K562 (cell line): ENCODE data around the gene PANK2.
A peak's percentile ranks its signal among the peaks of the same experiment; 100 is the strongest.

ENCODE experiments used
- ATF4 ChIP-seq: fragments of 450-650 bp; formaldehyde crosslinking; IDR thresholded peaks from 2 replicates; pipeline ENCODE4 v1.4.0; 2022; ENCODE audit warnings: mild to moderate bottlenecking, moderate library complexity
- CREB3 ChIP-seq: fragments of 450-650 bp; conservative IDR thresholded peaks from 2 replicates; pipeline ENCODE4 v1.6.1; 2016; ENCODE audit warnings: missing genetic modification characterization, low read depth, mild to moderate bottlenecking, missing compliant biosample characterization, moderate library complexity
- CTCF ChIP-seq, 3 experiments: IDR thresholded peaks in 2 of 3; conservative IDR thresholded peaks in 1 of 3; 2 replicates each; pipeline ENCODE4 v1.5.1; 2011 to 2012; ENCODE audit warnings: low read length in 3 of 3, mild to moderate bottlenecking in 3 of 3, control low read depth in 2 of 3, improper control_type of control experiment in 1 of 3, inconsistent platforms in 1 of 3, low read depth in 1 of 3, mixed read lengths in 1 of 3, moderate library complexity in 1 of 3; ENCODE audit not compliant: insufficient read depth in 2 of 3
- E2F4 ChIP-seq: sonication (generic); formaldehyde crosslinking; IDR thresholded peaks from 2 replicates; pipeline ENCODE4 v1.8.0; 2022; ENCODE audit warnings: mild to moderate bottlenecking, low read depth, missing genetic modification reagents
- EP300 ChIP-seq: IDR thresholded peaks from 2 replicates; pipeline ENCODE4 v1.6.1; 2012; ENCODE audit warnings: low read length, improper control_type of control experiment
- HDAC6 ChIP-seq: IDR thresholded peaks from 2 replicates; pipeline ENCODE4 v1.6.1; 2012; ENCODE audit warnings: low read depth, mild to moderate bottlenecking, control low read depth, inconsistent platforms, low read length, moderate library complexity
- IFI16 ChIP-seq: fragments of 250-450 bp; sonication (Bioruptor Pico); IDR thresholded peaks from 2 replicates; pipeline ENCODE4 v2.1.2; 2022; ENCODE audit warnings: mild to moderate bottlenecking, inconsistent platforms
- JUNB ChIP-seq: fragments of 450-650 bp; formaldehyde crosslinking; conservative IDR thresholded peaks from 2 replicates; pipeline ENCODE4 v1.4.0; 2020; ENCODE audit warnings: mild to moderate bottlenecking
- PKNOX1 ChIP-seq: fragments of 450-650 bp; IDR thresholded peaks from 2 replicates; pipeline ENCODE4 v1.6.1; 2016
- POLR2AphosphoS5 ChIP-seq: IDR thresholded peaks from 2 replicates; pipeline ENCODE4 v1.6.1; 2011; ENCODE audit warnings: mild to moderate bottlenecking, low read depth, low read length, moderate library complexity; ENCODE audit not compliant: control insufficient read depth, insufficient read depth
- SNRNP70 ChIP-seq: fragments of 200-400 bp; formaldehyde crosslinking; optimal IDR thresholded peaks from 2 replicates; pipeline ENCODE3; 2017; ENCODE audit warnings: low read depth, low read length
- ZBTB1 ChIP-seq: sonication (generic); formaldehyde crosslinking; IDR thresholded peaks from 2 replicates; pipeline ENCODE4 v1.8.1; 2023; ENCODE audit warnings: missing genetic modification reagents, low read depth, mild to moderate bottlenecking, borderline replicate concordance
- ZNF121 ChIP-seq: sonication (generic); formaldehyde crosslinking; conservative IDR thresholded peaks from 2 replicates; pipeline ENCODE4 v1.8.0; 2022; ENCODE audit warnings: missing genetic modification reagents
- ZNF324 ChIP-seq: fragments of 250-450 bp; sonication (Bioruptor Pico); IDR thresholded peaks from 2 replicates; pipeline ENCODE4 v1.4.0; 2020; ENCODE audit warnings: mild to moderate bottlenecking

- TF ChIP-seq EP300 (no peak), HDAC6 (no peak), E2F4 (no peak), CREB3 (tag) (no peak), SNRNP70 (no peak), IFI16 (CRISPR knock-in tag) (no peak), JUNB (no peak), ZNF121 (CRISPR knock-in tag) (no peak), PKNOX1 (no peak), ZNF324 (CRISPR knock-in tag) (no peak), CTCF (IDR thresholded peaks at IDR 0.05 in 2 of 3, conservative IDR thresholded peaks at IDR 0.05 in 1 of 3; ENCODE audit: insufficient read depth in 2 of 3, low read depth in 1 of 3, low read length in 3 of 3) (no peak), POLR2AphosphoS5 (0 out of 2 replicates have a peak, but pooled peaks have one; percentile 34), ATF4 (no peak), ZBTB1 (no peak)
Observed at GRCh38 chr20:3916364-3916763, 27.2 kb downstream of the PANK2 start.
